COLO668 (cell line): Measurements from ENCODE around the gene CDRT15.
"Not testable (repeated sequence)": the region's sequence is repeated elsewhere in the genome, so short reads cannot be mapped to it uniquely, and the experiment has no call there.

Source experiments
- DNase-seq: peaks from one replicate; lab custom pipeline; 2025; ENCODE audit not compliant: unreplicated experiment; lab: John Stamatoyannopoulos, UW

The CDRT15 gene

DNA sequence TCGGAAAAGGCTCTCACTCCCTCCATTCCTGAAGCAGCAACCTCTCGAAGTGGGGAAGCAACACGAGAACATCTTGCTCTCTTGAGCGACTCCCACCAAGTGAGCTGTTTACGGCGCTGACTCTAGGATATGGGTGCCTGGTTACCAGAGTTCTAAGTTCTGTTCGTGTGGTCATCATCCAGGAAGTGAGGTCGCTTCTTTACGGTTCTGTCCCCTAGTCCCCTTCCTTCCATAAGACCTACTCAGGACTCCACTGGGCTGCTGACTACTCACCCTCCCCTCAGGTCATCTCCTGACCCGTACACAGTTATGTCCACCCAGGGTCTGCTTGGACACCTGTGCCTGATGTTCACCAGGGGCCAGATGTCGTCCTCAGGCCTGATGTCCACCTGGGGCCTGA is at the start of gene CDRT15:
CDRT15 (minus strand) TSS at position 101 of the 400 bp plus-strand sequence; CDS start at position 72, 29 bp downstream.
- not testable (repeated sequence) for DNase-seq

DNA sequence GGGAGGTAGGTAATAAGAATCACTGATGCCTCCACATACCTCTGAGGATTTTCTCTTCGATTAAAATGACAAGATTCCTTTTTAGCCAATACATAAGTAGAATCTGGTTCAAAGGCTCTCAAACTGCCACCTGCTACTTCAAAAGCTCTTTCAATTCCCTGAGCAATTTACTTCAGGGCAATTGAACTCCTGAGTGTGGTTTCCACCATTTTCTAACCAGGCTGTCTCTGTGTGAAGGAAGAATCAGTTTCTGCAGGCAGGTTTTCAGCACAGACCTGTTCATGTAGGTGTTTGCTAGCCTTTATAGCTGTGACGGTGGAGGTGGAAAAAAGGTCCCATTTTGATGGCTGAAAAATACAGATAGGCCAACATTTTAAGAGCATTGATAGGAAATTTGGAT is 46.1 kb upstream of the CDRT15 start:
- DNase-seq: no peak

DNA sequence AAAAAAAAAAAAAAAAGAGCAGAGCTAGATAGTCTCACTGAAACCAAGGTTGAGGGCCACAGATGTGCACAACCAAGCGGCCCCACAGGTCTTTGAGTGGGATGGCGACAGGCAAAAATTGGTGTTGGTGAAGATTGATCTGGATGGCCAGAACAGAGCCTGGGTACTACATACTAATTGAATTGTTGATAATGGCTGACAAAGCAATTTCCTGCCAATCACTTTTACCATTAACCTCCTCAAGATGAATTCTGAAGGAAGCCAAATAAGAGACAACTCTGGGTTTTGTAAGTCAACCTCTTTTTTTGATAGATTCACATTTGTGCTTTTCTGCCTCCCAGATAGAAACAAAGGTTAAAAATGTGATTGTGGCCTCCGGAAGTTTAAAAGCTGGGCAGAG is 44.9 kb upstream of the CDRT15 start:
- DNase-seq: no peak

DNA sequence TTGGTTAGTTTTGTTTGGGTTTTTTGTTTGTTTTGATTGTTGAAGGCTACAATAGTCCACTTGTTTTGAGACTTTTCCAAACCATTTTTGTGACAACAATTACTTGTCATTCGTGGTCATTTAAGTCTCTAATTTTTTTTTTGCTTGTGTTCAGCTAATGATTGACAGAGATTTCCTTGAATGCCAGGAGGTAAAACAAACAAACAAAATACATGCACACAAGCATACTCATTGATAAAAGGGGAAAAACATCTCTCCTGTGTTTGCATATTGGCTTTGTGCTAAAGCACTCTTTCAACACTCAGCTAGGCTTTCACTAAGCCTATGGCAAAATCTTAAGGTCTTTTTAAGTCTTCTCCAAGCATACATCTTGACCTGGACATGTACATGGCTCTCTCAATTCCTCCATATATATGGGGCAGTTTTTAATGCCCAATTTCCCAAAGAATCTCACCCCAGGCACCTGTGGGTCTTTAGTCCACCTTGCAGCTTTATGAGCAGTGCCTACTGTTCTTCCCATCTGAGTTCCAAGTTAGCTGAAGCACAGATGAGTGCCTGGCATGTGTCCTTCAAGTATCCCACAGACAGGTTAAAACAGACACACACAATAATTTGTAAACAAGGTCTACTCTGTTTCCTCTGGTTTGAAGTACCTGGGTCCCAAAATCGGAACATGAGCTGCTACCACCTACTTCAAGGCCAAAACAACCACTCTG is 40.0 kb upstream of the CDRT15 start:
- no peak for DNase-seq

DNA sequence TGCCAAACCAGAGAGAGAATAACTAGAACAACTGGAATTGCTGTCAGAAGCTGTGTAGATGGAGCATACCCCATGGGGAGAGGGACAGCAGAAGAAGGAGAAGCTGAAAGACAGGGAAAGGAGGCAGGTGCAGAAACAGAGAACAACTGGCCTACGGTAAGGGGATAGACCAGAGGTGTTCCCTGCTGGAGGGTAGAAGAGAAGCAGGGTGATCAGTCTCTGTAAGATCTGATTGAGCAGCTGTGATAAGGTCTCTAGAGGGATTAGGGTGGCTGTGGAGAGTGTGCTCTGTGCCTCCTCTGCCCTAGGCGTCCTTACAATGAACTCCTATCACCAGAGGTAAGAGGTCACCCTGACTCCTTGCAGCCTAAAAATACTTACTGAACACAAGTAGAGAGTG is 33.8 kb upstream of the CDRT15 start:
- DNase-seq: no peak

DNA sequence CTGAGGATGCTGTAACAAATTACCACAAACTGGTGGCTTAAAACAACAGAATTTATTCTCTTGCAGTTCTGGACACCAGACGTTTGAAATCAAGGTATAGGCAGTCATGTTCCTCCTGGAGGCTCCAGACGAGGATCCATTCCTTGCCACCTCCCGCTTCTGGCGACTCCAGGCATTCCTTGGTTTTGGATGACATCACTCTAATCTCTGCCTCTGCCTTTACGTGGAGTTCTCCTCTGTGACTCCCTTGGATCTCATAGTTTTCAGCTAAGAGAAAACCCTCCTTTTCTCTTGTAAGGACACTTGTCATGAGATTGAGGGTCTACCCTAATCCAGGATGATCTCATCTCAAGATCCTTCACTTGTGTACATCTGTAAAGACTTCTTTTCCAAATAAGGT is 32.8 kb upstream of the CDRT15 start:
- no peak for DNase-seq

DNA sequence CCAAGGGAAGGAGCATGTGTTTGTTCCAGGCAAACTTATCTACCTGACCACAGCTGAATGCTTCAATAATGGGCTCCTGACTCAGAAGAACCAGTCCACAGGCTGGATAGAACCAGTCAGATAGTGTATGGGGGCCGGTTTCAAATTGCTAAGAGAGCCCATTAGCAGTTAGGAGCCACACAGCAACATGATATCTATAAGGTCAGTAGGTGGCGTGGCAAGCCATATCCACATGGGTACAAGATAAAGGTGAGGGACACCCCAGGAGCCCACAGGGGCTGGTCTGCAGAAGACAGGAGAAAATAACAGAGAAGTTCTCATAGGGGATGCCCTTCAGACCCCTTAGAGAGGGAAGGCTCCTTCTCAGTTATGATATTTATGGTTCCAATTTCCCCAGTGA is 31.6 kb upstream of the CDRT15 start:
- DNase-seq: no peak

DNA sequence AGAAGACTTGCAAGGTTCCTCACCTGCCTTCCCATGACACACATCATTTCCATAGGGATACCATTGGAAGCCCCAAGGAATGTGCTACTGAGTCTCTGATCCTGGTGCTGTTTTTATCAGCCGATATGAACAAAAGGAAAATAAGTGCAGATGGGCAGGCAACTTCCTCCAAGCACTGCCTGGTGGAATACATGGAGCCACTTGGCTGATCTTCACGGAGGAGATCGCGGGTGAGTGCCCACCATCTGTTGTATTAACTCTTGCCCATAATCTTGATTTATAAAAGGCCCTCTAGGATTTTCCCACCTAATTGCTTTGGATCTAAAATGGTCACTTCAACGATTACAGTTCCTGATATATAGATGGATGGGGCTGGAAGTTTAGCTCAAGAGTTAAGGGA is 24.7 kb upstream of the CDRT15 start:
- DNase-seq: no peak

DNA sequence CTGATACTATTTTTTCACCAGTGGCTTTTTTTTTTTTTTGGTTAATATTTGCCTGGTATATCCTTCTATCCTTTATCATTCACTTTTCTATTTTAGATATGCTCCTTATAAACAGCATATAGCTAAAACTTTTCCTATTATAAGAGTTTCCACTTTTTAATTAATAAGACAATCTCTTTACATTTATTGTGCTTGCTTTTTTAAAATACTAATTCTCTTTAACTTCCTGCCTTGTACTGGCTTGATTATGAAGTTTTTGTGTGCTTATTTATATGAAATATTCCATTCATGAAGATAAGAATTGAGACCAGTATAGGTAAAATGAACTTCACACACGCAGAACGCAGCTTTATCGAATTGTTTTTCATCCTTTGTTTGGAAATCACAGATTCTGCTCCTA is 9.0 kb upstream of the CDRT15 start:
- DNase-seq: no peak

DNA sequence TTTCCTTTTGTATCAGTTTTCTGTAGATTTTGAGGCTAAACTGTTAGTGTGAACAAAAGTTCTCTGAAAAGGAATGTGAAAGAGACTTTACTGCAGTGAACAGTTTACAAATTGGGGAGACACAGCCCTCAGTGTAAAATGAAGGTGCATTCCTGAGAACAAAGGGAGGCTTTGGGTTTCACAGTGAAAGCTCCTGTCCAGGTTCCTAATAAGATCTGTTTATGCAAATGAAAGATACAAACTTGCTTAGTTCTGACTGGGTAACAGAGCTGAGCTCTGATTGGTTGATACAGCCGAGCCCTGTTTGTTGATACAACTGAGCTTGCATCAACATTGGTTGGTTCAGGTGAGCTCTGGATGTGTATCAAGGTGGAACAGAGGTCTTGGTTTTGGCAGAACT is 8.3 kb upstream of the CDRT15 start:
- no peak for DNase-seq

DNA sequence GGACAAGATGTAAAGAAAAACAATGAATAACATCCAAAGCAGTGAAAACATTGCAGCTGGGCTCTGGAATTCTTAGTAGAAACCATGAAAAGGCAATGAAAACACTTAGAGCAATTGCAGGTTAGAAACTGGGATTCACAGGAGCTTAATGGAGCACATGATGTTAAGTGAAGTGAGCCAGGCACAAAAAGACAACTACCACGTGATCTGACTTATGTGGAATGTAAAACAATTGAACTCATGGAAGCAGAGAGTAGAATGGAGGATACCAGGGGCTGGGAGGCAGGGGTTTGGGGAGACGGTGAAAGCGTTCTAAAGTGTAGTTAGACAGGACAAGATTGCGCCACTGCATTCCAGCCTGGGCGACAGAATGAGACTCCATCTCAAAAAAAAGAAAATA is 2.6 kb upstream of the CDRT15 start:
- not testable (repeated sequence) for DNase-seq

DNA sequence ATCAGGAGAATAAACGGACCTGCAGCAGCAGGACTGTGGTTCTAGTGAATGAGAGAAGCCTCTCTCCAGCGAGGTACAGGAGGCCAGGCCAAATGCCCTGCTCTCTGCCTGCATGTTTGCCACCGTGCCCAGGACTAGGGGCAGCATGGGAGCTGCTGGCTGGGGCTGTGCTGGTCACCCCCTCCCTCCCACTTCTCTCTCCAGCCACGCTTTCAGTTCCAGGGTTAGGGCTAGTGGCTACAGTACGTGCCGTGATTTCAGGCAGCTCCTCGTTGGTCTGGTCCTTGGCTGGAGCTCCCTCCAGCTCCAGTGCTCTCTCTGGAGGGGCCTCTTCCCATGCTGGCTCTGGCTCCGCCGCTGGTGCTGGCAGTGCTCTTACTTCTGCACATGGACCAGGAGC is 630 bp downstream of the CDRT15 start:
- not testable (repeated sequence) for DNase-seq

DNA sequence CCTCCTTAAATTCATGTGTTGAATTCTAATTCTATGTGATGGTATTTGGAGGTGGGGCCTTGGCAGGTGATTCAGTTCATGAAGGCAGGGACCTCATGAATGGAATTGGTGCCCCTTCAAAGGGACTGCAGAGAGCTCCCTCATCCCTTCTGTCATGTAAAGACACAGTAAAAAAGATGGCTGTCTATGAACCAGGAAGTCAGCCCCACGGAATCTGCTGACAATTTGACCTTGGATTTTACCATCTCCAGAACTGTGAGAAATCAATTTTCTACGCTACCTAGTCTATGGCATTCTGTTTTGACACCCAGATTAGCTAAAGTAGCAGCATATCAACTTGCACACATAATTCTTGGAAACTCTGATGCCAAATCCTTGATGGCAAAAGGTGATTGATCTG is 1.6 kb downstream of the CDRT15 start:
- not testable (repeated sequence) for DNase-seq

DNA sequence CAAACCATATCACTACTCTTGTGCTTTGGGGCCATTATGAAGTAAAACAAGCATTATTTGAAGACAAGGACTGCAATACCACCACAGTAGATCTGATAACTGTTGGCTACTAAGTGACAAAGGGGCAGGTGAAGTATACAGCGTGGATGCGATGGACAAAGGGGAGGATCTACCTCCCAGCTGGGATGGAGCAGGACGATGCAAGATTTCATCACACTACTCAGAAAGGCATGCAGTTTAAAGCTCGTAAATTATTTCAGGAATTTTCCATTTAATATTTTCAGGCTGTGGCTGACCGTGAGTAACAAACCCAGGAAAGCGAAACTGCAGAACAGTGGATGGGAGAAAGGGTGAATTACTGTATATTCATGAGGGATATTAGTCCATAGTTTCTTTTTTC is 5.5 kb downstream of the CDRT15 start:
- not testable (repeated sequence) for DNase-seq

DNA sequence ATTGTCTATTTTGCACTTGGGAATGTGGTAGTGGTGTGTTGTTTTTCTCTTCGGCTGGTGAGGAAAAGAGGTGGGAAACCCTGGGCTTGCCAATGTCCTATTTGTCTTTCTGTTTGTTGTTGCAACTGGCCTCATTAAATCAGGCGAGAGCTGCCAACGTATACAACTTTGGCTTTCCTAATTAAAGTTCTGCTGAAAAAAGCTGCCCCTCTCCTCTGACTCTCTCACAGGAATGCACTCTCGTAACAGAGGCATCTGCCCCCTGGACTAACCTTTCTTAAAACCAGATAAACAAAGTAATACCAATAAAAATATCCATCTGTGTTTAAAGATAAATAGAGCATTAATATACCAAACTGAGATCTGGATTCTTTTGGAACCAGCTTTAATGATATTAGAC is 7.8 kb downstream of the CDRT15 start:
- DNase-seq: no peak

DNA sequence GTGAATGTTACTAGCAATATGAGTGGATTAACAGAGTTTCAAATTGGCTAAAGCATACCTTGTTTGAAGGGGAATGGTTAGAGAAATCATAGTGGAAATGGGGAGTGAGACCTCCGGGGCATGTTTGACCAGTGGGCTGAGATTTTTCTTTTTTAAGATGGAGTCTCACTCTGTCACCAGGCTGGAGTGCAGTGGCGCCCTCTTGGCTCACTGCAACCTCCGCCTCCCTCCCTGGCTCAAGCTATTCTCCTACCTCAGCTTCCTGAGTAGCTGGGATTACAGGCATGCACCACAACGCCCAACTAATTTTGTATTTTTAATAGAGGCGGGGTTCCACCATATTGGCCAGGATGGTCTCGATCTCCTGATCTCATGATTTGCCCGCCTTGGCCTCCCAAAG is 9.6 kb downstream of the CDRT15 start:
- DNase-seq: no peak

DNA sequence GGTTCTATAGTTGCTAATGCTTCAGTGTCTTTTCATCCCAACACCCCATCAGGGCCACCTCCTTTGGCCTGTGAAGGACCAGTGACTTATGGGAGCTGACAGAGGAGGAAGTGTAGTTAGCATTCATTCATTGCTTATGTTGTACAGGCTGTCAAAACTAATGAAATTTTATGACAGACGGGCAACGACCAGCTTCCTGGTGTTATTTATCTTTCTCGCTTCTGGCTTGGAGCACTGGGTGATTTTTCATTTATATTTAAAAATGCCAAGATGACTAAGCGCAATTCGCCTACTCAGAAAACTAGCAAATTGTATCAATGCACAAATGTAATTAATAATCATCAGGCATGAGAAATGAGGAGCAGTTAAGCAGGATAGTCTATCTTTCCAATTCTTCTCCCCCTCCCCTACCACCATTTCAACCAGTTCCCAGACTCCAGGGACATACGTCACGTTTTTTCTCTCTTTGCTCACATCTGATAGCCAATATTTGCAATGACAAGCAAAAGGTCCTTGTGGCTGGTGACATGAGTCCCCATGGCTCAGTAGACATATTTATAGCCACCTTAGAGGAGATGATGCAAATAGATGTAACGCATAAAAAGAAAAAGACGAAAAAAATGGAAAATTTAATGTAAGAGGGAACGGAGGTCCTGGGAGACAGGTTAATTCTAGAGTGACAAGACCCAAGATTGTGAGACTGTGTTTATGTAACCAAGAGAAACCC is 11.2 kb downstream of the CDRT15 start:
- DNase-seq: no peak

DNA sequence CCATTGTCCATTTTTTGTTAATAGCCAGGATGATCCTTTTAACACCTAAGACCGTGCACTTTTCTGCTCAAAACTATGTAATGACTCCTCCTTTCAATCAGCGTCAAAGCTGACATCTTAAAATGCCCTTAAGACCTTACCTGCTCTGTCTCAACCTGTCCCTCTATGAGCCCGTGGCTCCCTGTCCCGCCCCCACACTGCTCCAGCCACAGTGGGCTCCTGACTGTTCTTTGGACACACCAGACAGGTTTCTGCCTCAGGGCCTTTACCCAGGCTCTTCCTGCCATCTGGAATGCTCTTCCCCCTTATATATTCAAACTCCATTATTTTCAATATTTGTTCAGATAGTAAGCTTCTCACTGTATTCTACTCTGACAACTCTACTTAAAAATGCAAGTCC is 14.1 kb downstream of the CDRT15 start:
- no peak for DNase-seq

DNA sequence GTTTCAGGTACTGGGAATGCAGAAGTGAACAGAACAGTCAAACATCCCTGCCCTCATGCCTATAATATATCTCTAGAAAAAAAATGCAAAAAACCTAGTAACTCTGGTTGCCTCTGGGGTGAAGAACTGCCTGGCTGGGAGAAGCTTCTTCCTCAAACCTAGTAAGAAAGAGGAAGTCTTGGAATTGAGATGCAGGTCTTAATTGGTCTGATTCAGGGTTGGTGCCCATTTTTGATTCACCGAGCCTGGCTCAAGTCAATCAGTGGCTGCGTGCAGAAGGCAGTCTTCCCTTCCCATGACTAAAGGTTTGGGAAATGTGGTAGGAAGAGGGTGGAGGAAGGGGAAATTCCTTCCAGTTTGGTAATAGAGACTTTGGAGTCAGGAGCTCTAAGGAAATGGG is 22.4 kb downstream of the CDRT15 start:
- DNase-seq: no peak

DNA sequence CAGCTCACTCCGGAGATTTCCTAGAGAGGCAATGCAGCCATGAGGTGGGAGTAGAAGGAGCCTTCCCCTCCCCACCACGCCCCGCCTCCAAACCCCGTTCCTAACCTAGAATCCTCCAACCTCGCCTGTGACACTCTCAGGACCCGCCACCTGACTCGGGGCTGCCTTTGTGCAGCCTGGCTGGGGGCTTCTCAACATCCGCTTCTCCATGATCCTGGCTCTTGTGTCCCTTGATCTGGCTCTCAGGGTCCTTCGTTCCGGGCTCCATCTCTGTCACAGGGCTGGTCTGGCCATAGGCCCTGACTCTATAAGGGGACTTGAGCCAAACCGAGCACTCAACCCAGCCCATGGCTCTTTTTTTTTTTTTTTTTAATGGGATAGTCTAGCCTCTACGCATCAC is 24.3 kb downstream of the CDRT15 start:
- DNase-seq: no peak

DNA sequence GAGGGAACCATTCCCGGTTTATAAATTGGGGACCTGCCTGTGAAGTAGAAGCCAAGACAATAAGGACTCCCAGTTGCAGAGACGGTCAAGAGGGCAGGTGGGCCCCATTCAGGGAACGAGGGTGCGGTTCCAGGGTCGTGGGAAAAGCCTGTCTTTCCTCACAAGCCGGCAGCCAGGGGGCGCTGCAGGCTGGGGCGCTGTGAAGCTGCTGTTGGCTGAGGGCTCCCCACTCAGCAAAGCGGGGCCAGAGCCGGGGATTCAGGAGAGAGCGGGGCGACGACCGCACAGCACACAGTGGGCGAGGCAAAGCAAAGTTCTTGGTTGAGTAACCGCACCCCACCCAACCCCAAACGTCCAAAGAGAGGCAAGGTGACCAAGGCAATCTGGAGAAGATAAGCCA is 24.9 kb downstream of the CDRT15 start:
- DNase-seq: no peak

DNA sequence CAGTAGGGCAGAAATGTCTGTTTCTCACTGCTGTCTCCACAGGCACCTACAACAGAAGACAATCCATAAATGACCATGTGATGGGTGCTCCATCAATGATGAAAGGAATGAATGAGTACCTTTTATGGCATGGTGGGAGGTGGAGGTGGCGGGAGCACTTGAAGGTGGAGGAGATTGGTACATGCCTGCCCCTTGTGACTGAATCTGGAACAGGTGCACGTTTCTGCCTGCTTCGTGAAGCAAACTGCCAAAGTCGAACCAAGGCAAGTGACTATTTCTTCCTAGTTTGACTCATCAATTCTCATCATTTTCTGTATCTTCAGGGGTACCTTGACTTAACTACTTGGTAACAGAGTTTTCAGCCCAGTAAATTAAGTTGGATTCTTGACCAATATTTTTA is 25.4 kb downstream of the CDRT15 start:
- DNase-seq: no peak

DNA sequence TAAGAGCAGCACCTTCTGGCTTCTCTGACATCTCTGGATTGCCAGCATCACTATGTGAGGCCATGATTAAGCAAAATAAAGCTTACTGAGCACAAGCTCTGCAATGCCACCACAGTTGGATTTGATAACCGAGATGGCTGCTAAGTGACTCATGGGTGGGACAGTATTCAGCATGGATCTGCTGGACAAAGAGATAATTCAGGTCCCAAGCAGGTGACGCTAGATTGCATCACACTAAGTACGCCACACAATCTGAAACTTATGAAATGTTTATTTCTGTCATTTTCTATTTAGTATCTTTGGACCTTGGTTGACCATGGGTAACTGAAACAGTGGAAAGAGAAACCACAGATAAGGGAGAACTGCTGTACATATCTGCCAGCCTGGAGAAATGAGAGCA is 27.4 kb downstream of the CDRT15 start:
- no peak for DNase-seq
